Hepatocyte (in vitro differentiated cells): Measurements from ENCODE around the gene VPS25. TPM values are rescaled to one million over a fixed set of nuclear protein-coding genes. Genes with fewer than 3 reads are reported as not detected.

ENCODE experiments used
- DNase-seq: peaks from one replicate; pipeline ENCODE4 v3.0.0-alpha.2; 2016; ENCODE audit warnings: low spot score
- H2AFZ ChIP-seq: fragments of 200-600 bp; sonication (generic); 2 replicates; pipeline ENCODE4 v1.6.0; 2016; ENCODE audit warnings: antibody characterized with exemption, mild to moderate bottlenecking
- H3K27ac ChIP-seq: fragments of 200-600 bp; sonication (generic); 2 replicates; pipeline ENCODE4 v1.5.1; 2016; ENCODE audit warnings: mild to moderate bottlenecking
- H3K27me3 ChIP-seq: fragments of 200-600 bp; sonication (generic); 2 replicates; pipeline ENCODE4 v1.6.1; 2016
- H3K36me3 ChIP-seq: fragments of 200-600 bp; sonication (generic); replicated peaks from 2 replicates; pipeline ENCODE4 v1.5.1; 2016; ENCODE audit warnings: low read depth; ENCODE audit not compliant: insufficient read depth
- H3K4me1 ChIP-seq: fragments of 200-600 bp; sonication (generic); 2 replicates; pipeline ENCODE4 v1.5.1; 2016; ENCODE audit warnings: mild to moderate bottlenecking, moderate library complexity; ENCODE audit not compliant: insufficient read depth
- H3K4me2 ChIP-seq: fragments of 200-600 bp; sonication (generic); 2 replicates; pipeline ENCODE4 v1.6.0; 2016
- H3K4me3 ChIP-seq: fragments of 200-600 bp; sonication (generic); 2 replicates; pipeline ENCODE4 v1.5.1; 2016; ENCODE audit warnings: mild to moderate bottlenecking
- H3K79me2 ChIP-seq: fragments of 200-600 bp; sonication (generic); 2 replicates; pipeline ENCODE4 v1.6.0; 2017; ENCODE audit warnings: mild to moderate bottlenecking
- H3K9me2 ChIP-seq: fragments of 200-600 bp; sonication (generic); replicated peaks from 2 replicates; pipeline ENCODE4 v1.6.0; 2017; ENCODE audit warnings: mild to moderate bottlenecking; ENCODE audit not compliant: insufficient read depth
- H3K9me3 ChIP-seq: fragments of 200-600 bp; sonication (generic); 2 replicates; pipeline ENCODE4 v1.5.1; 2016; ENCODE audit warnings: low read depth, mild to moderate bottlenecking
- H4K20me1 ChIP-seq: fragments of 200-600 bp; sonication (generic); 2 replicates; pipeline ENCODE4 v1.6.0; 2016; ENCODE audit warnings: mild to moderate bottlenecking; ENCODE audit not compliant: insufficient read depth, poor library complexity, severe bottlenecking
- EZH2 ChIP-seq: fragments of 200-600 bp; sonication (generic); IDR thresholded peaks from 2 replicates; pipeline ENCODE4 v1.6.1; 2016; ENCODE audit warnings: antibody characterized with exemption, mild to moderate bottlenecking, borderline replicate concordance
- EZH2phosphoT487 ChIP-seq: fragments of 200-600 bp; sonication (generic); IDR thresholded peaks from one replicate; pipeline ENCODE4 v1.6.1; 2018; ENCODE audit warnings: antibody characterized with exemption, mild to moderate bottlenecking, low read depth, moderate library complexity; ENCODE audit not compliant: unreplicated experiment, severe bottlenecking
- WGBS: methylation state at CpG from one replicate; pipeline ENCODE4 v1.1.6; 2016; ENCODE audit warnings: low lambda C conversion rate; ENCODE audit errors: missing lambda C conversion rate; 5-methylcytosine and 5-hydroxymethylcytosine counted together
- polyA plus RNA-seq: library from polyadenylated mRNA; unstranded; fragments of >200 nt; fragmentation: Nextera tagmentation; extraction: Ambion mirVana; gene quantifications from 2 replicates; pipeline ENCODE4 v1.2.1, GENCODE V29; 2016
- total RNA-seq: library from RNA; depleted of rRNA; stranded (reverse); fragments of >200 nt; gene quantifications from 2 replicates; pipeline ENCODE4 v1.2.3, GENCODE V29; 2014
- TF ChIP-seq, protein P1 (sequence below): fragments of 200-600 bp; sonication (generic); IDR thresholded peaks from 2 replicates; pipeline ENCODE4 v1.5.1; 2016; ENCODE audit warnings: antibody characterized with exemption, mild to moderate bottlenecking; ENCODE audit not compliant: poor library complexity

VPS25 gene
- total and polyA plus RNA-seq, 2 experiments from 2014 or later, result 89.9 to 121 TPM

DNA sequence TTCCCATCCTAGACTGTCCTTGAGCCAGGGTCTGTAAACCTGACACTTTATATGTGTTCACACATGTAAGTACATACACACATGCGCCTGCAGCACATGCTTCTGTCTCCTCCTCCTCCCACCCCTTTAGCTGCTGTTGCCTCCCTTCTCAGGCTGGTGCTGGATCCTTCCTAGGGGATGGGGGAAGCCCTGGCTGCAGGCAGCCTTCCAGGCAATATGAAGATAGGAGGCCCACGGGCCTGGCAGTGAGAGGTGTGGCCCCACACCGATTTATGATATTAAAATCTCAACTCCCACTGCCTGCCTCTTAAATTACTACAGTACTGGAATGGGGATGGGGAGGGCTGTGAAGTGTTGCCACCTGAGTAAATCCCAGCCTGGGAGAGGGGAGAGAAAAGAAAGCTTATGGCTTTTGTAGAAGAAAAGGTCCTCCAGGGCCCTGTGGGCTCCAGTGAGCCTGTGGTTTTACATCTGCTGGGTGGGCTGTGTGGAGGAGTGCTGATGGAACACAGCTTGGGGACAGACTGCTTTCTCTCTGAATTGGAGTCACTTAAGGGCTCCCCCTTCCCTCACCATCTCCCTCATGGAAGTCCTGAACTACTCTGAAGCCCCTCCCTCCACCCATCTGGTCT is 6.2 kb downstream of the VPS25 start:
- peaks cover 17% of the 10 kb centered on the region for H3K4me1 ChIP-seq
- no peaks in the 10 kb centered on the region for H4K20me1 ChIP-seq
- H3K9me2 ChIP-seq, result no peaks in the 10 kb centered on the region
- H3K27me3 ChIP-seq, result peaks cover 11% of the 10 kb centered on the region
- peak overlapping the region; percentile 99 for H3K4me2 ChIP-seq
- 84% methylated on average over 3 of the region's 3 CpGs for WGBS
- H3K79me2 ChIP-seq, result peaks cover 1% of the 10 kb centered on the region
- no peak for TF ChIP-seq EZH2
- TF ChIP-seq, protein P1, sequence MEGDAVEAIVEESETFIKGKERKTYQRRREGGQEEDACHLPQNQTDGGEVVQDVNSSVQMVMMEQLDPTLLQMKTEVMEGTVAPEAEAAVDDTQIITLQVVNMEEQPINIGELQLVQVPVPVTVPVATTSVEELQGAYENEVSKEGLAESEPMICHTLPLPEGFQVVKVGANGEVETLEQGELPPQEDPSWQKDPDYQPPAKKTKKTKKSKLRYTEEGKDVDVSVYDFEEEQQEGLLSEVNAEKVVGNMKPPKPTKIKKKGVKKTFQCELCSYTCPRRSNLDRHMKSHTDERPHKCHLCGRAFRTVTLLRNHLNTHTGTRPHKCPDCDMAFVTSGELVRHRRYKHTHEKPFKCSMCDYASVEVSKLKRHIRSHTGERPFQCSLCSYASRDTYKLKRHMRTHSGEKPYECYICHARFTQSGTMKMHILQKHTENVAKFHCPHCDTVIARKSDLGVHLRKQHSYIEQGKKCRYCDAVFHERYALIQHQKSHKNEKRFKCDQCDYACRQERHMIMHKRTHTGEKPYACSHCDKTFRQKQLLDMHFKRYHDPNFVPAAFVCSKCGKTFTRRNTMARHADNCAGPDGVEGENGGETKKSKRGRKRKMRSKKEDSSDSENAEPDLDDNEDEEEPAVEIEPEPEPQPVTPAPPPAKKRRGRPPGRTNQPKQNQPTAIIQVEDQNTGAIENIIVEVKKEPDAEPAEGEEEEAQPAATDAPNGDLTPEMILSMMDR, result no peak
- no peak for TF ChIP-seq EZH2phosphoT487
- H3K4me3 ChIP-seq, result no peak overlapping the region
- peak overlapping the region; percentile 82 for H3K27ac ChIP-seq
- no peaks in the 10 kb centered on the region for H3K36me3 ChIP-seq
- H2AFZ ChIP-seq, result no peak overlapping the region
- H3K9me3 ChIP-seq, result no peaks in the 10 kb centered on the region
- DNase-seq, result no peak

DNA sequence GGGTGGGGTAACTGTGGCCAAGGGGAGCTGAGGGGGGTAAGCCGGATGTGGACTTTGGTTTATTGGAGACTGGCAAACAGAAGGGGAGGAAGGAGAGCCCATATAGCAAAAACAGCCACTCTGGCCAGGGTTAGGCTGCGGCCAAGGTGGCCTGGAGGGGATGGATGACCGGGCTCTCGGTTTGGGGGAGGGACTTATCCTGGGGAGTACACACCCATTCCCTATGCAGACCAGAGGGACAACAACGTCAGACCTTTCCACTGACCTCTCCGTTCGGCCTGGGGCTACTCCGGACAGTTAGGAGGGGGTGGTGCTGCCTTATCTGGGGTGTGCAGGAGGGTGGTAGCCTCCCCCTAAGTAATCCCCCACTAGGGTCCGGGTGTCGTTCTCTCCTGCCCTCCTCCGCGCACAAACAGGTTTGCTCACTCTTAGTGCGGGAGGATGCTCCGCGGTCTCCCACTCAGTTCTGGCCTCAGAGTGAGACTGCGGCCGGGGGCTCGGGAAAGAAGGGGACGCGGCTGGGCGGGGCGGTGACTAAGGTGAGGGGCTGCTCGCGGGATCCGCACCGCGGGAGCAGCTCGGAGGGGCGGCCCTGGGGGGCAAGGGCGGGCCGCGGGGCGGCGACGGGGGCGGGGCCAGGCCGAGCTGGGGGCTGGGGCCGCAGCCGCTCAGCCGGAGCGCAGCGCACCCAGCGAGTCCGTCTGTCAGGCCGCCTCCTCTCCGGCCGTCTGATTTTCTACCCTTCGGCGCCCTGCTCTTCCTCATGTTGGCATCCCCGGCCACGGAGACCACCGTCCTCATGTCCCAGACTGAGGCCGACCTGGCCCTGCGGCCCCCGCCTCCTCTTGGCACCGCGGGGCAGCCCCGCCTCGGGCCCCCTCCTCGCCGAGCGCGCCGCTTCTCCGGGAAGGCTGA is 6.9 kb downstream of the VPS25 start, which contains the start of gene WNK4:
Gene WNK4, plus strand, starts transcription at position 675 of the 915 bp plus-strand sequence. Its CDS starts 89 bp downstream, at position 764.
- Histone ChIP-seq H2AFZ (peak within 1 kb of the TSS; percentile 84), H3K9me3 (no peaks in the 10 kb centered on the region), H3K27ac (peak within 1 kb of the TSS; percentile 90)

DNA sequence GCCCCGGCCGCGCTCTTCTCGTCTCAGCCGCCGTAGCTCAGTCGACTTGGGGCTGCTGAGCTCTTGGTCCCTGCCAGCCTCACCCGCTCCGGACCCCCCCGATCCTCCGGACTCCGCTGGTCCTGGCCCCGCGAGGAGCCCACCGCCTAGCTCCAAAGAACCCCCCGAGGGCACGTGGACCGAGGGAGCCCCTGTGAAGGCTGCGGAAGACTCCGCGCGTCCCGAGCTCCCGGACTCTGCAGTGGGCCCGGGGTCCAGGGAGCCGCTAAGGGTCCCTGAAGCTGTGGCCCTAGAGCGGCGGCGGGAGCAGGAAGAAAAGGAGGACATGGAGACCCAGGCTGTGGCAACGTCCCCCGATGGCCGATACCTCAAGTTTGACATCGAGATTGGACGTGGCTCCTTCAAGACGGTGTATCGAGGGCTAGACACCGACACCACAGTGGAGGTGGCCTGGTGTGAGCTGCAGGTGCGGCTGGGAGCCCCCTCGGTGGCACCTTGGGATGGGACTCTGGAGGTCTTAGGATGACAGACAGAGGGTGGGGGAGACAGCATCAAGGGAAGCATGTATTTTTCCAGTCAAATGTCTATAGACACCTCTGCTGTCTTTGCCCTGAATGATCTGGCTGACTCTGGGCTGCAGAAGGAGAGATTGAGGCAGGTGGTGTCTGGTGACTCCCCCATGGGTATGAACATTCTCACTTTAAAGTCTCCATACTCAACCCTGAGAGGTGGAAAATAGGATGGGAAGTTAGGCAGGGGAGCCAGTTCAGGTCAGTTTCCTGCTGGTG is 7.8 kb downstream of the VPS25 start:
- no peak for TF ChIP-seq EZH2
- no peaks in the 10 kb centered on the region for H3K9me2 ChIP-seq
- peaks cover 17% of the 10 kb centered on the region for H3K4me1 ChIP-seq
- H3K36me3 ChIP-seq, result no peaks in the 10 kb centered on the region
- H3K4me3 ChIP-seq, result peak overlapping the region; percentile 90
- 12% methylated on average over 36 of the region's 39 CpGs for WGBS
- H4K20me1 ChIP-seq, result no peaks in the 10 kb centered on the region
- no peak for DNase-seq
- H3K27ac ChIP-seq, result peak overlapping the region; percentile 90
- no peaks in the 10 kb centered on the region for H3K79me2 ChIP-seq
- peaks cover 11% of the 10 kb centered on the region for H3K27me3 ChIP-seq
- H3K9me3 ChIP-seq, result no peaks in the 10 kb centered on the region
- peak overlapping the region; percentile 84 for H2AFZ ChIP-seq
- H3K4me2 ChIP-seq, result peak overlapping the region; percentile 99

More for the DNA sequence above, 6.9 kb downstream of the VPS25 start, which contains the start of gene WNK4:
- Histone ChIP-seq H3K79me2 (no peaks in the 10 kb centered on the region), H3K36me3 (no peaks in the 10 kb centered on the region), H3K9me2 (no peaks in the 10 kb centered on the region), H4K20me1 (no peaks in the 10 kb centered on the region), H3K27me3 (peaks cover 11% of the 10 kb centered on the region), H3K4me3 (peak within 1 kb of the TSS; percentile 90), H3K4me1 (peaks cover 17% of the 10 kb centered on the region), H3K4me2 (peak within 1 kb of the TSS; percentile 99)
- DNase-seq, result peak; percentile 62
- TF ChIP-seq EZH2, result no peak
- no peak for TF ChIP-seq EZH2phosphoT487
- TF ChIP-seq, protein P1, result no peak
- 5% methylated on average over 23 of the region's 65 CpGs for WGBS
